Activated gamma-delta T cell treated with Interleukin-2 at 50 U/mL for 16 hours (primary cell): ENCODE measurements around the gene CHN2.

Experiments
- DNase-seq: peaks from one replicate; pipeline ENCODE4 v3.0.0-alpha.2; 2020

CHN2 gene

GRCh38 chr7:29315122-29315891 lies 120.7 kb downstream of the CHN2 start:
- DNase-seq: no peak

GRCh38 chr7:29315892-29316270 lies 121.3 kb downstream of the CHN2 start:
- no peak for DNase-seq

GRCh38 chr7:29316926-29317325 lies 122.4 kb downstream of the CHN2 start:
- DNase-seq: no peak

DNA sequence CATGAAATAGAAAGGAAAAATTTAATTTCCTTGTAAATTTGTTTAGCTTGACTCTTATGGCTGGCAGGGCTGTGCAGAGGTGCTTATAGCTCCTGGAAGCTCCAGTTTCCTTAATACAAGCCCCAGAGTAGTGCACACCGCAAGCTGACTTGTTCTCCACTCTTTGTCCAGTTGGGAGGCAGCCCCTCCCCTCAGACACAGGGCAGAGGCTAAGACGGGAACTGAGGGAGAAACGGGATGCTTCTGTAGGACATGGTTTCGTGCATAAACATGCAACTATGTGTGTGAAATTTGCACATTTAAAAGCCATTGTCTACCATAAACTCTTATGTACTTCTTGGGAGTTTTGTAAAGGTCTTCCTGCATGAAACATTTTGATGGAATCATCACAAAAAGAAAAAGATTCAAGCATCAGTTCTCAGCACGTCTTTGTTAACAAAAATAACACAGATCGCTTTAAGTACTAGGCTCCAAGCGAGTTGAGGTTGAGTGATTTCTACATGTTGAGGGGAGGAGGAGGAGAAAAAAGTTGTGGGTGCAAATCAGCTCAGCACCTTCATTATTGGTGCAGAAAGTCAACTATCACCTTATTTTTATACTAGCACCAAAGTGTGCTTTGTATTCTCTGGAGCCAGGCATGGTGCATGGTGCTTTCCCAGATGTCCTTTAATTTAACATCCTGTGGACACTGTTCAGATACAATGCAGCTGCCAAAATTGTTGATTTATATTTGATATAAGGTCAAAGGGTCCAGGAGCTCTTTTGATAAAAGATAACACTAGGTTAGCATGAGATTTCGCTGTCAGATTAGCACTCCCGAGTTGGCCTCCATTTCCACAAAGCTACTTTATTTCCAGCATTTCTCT lies 124.5 kb downstream of the CHN2 start:
- no peak for DNase-seq

GRCh38 chr7:29319719-29320521 lies 125.3 kb downstream of the CHN2 start:
- DNase-seq: no peak

DNA sequence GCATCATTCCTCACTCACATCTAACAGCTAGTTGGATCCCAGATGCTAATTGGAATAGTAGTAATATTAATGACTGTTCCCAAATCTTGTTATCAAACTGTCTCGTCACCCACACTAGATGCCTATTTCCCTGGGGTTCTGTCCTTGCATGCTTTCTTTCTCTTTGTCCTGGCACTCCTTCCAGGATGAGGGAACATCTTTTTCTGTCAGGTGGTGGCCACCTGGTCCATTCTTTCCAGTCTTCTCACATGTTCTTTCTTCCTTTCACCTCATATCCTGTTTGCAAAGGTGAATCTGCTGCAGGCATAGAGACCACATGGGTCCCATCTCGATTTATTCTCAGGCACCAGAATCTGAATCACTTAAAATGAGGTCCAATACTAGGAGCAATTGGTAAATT lies 126.0 kb downstream of the CHN2 start:
- DNase-seq: no peak

DNA sequence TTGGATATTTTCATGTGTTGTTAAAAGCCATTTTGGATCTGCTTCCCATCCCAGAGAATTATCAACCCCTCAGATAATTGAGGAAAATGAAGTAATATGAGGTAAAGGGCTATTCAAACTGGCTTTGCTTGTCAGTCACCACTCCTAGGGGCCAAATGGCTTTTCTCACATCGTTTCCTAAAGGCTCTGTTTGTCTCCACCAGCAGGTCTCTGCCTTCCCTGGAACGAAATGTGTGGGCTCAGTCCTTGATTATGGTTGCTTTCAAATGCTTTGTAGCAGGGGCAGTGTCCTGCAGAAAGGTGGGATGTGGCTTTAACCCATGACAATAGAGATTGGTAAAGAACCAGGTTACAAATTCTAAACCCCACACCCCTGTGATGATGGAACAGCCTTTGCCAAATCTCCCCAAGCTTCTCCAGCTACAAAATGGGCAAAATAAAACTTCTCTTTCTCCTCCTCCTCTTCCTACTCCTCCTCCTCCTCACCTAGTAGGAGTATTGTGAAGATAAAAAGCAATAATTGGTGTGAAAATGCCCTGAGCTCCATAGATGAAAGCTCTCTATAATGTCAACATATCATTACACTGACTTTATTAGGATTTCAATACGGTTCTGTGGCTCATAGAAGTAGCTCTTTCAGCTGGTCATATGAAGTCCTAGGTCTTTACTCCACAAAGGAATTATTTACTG lies 127.6 kb downstream of the CHN2 start:
- no peak for DNase-seq

DNA sequence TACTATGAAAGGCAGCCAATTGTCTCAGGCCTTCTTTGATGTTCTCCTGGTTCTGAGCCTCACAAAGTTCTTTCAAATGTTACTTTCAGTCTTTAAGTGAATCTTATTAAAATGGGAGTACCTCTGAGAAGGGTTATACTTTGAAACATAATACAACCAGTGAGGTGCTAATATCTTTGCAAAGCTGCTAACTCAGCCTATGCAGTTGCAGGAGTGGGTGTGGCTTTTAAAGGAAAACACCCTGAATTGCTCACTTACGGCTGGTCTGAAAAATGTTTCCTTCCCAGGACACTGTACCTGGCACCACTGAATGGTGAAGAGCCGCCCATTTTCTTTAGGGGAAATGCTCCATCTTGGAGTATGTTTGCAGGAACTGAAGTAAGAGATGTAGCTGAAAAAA lies 130.9 kb downstream of the CHN2 start:
- no peak for DNase-seq

DNA sequence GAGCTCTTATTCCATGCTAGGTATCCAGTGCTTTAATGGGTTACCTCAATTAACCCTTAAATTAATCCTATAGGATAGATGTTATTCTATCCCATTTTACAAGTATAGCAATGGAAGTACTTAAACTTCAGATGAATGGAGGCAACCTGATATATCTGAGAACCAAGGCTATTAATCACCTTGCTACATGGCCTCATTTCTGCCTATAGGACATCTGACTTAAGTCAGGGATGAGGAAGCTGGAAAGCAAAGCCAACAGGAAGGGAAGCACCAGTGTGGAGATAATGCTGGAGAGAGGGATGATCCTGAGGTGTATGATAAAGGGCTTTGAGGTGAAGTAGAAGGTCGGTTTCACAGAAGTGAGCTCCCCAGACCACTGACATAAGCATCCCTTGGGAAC lies 132.3 kb downstream of the CHN2 start:
- DNase-seq: no peak

DNA sequence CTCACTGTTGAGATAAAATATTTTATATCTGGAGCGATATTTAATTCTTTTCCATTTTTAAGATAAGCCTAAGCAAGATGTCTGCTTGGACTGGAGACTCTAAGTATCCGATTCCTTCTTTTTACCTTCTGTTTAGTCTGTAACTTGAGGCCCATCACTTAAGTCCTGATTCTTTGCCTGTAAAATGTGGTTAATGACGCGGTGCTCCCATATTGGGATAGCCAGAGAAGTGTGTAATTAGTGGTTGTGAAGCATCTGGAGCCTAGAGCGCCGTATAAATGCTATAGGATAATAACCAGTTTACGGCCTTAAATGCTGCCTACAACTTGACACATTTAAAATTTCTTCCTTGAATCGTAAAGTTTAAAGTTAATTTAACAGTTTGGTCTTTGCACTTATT lies 132.9 kb downstream of the CHN2 start:
- DNase-seq: no peak

DNA sequence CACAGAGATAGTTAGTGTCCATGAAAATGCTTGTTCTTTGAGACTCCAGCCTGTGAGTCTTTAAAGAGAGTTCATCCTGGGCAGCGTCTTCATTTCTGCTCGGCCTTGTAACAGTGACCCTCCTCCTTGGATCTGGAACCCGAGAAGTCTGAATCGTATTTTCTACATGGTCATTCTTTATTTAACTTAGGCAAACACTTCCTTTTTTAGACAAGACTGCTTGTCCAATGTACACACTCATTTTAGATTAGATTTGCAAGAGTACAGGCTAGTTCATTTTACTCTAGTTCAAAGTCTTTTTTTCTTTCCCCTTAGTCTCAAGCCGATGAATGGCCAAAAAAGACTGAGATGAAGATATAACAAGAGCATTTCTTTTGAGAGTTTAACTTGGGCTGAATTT lies 133.5 kb downstream of the CHN2 start:
- DNase-seq: no peak

DNA sequence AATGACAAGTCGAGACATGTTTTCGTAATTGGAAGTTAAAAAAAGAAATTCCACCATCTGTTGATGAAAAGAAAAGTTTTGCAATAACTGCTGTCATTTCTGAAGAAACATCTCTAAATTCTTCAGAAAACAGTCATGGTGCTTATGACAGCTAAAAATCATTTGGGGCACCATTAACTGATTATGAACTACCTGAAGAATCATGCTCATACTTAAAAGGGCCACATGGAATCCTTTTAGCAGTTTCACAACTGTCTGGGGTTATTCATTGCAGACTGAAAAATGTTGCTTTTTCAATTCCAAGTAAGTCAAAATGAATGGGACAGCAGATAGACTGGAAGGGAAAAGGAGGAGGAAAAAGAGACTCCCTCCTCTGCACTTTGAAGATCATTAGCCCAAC lies 134.2 kb downstream of the CHN2 start:
- DNase-seq: no peak

GRCh38 chr7:29329686-29330085 lies 135.1 kb downstream of the CHN2 start:
- DNase-seq: no peak

DNA sequence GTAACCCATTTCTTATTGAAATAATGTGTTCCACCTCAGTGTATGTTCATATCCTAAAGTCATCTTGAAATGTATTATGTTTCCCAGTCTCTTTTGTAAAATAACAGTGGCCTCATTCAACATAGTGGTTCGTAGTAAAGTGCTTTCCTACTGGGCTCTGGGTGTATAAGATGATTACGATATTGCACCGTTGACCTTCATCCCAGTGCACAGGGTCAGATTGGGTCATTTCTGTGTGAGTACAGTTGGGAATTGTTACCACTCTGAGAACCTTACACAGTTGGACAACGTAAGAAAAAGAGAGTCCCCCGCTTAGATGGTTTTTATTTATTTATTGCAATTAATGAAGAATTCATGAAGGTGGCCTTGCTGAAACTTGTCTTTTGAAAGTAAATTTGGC lies 135.6 kb downstream of the CHN2 start:
- DNase-seq: no peak

GRCh38 chr7:29331163-29331562 lies 136.6 kb downstream of the CHN2 start:
- DNase-seq: no peak

DNA sequence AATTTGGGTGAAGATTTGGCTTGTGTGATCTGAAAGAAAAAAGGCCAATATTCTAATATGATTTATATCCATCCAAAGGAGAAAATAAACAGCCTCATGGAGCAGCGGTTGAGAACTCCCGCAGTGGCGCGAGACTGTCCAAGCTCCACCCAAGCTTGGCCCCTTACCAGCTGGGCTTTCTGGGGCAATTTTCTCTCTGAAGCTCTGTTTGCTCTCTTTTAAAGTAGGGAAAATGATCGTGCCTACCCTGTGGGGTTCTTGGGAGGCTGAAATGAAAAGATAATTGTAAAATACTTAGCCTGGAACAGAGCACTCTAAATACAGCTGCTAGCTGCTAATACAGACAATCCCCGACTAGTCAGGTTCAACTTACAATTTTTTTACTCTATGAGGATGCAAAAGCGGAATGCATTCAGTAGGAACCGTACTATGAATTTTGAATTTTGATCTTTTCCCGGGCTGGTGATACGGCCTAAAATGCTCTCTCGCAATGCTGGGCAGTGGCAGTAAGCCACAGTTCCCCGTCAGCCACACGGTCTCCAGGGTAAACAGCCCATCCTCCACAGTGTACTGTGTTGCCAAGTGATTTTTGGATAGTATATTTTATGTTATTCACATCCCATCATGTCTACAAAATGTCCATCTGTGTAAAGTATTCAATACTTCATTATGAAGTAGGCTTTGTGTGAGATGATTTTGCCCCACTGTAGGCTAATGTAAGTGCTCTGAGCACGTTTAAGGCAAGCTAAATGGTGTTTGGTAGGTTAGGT lies 137.7 kb downstream of the CHN2 start:
- no peak for DNase-seq

GRCh38 chr7:29332875-29333855 lies 138.6 kb downstream of the CHN2 start:
- no peak for DNase-seq

DNA sequence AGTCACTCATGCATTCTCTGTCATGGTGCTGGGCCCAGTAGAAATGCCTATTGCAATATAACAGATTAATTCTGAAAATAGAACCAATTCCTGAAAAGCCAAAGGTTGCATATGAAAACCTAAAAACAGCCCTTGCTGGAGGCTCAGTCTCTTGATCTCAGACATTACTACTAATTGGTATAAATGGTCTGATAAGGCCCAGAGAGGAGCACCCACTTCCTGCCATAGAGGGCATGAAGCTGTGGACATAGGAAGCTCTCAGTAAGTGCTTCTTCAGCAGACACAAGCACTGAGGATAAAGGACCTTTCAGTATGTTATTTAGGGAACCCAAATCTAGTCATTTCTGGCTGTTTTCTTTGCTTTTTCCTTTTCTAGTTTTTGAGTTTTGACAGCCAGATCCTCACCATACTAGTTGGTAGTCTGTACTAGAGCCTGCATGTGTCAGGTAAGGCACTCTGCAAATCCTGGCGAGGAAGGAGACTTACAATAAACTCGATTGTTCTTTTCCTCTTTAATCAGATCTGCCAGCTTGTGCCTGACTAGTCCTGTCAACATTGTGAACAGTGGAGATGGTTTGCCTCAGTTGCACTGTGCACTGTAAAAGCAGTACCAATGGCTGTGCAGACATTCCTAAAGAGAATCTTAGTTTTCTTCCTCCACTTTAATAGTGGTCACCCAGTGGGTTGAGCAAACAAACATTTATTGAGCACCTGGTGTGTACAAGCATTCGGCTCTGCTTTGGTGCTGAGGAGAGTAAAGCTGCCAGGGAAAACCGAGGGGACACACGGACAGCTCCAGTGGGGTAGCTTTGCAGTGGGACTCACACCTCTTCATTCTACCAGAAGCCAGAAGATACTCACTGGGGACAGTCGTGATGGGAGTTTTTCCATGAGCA lies 140.9 kb downstream of the CHN2 start:
- no peak for DNase-seq

GRCh38 chr7:29337546-29338116 lies 143.1 kb downstream of the CHN2 start:
- DNase-seq: peak; percentile 62
